Retinal pigment epithelial cell (primary cell): Measurements from ENCODE around the gene DDX3X.
"Not testable (repeated sequence)": the region's sequence is repeated elsewhere in the genome, so short reads cannot be mapped to it uniquely, and the experiment has no call there.

Source experiments
- DNase-seq: peaks from one replicate; pipeline ENCODE4 v3.0.0-alpha.2; 2010; ENCODE audit warnings: low read depth
- H3K4me3 ChIP-seq: 2 replicates; pipeline ENCODE4 v1.5.1; 2011; ENCODE audit warnings: mild to moderate bottlenecking, low read length, control low read depth, moderate library complexity
- TF ChIP-seq, protein P1 (sequence below): conservative IDR thresholded peaks from 2 replicates; pipeline ENCODE4 v1.5.1; 2011; ENCODE audit warnings: low read depth, low read length, control low read depth, inconsistent platforms

Gene DDX3X

DNA sequence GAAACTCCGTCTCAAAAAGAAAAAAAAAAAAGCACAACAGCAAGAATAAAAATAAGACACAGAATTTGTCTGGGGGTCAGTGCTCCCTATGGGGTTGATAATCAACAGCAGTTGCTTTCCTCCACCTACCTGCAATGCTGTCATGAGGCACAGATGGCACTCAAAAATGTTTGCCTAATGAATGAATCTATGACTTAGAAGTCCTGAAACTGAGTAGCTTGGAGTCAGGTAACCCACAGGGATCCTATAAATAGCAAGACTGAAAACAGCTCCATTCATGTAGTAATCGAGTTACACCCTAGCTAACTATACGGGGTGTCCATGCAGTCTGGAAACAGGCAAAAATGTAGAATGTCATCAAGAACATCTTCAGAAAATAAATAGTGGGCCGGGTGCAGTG, 19.8 kb upstream of the DDX3X start:
- no peak overlapping the region for H3K4me3 ChIP-seq
- DNase-seq: no peak
- TF ChIP-seq, protein P1, sequence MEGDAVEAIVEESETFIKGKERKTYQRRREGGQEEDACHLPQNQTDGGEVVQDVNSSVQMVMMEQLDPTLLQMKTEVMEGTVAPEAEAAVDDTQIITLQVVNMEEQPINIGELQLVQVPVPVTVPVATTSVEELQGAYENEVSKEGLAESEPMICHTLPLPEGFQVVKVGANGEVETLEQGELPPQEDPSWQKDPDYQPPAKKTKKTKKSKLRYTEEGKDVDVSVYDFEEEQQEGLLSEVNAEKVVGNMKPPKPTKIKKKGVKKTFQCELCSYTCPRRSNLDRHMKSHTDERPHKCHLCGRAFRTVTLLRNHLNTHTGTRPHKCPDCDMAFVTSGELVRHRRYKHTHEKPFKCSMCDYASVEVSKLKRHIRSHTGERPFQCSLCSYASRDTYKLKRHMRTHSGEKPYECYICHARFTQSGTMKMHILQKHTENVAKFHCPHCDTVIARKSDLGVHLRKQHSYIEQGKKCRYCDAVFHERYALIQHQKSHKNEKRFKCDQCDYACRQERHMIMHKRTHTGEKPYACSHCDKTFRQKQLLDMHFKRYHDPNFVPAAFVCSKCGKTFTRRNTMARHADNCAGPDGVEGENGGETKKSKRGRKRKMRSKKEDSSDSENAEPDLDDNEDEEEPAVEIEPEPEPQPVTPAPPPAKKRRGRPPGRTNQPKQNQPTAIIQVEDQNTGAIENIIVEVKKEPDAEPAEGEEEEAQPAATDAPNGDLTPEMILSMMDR: no peak

DNA sequence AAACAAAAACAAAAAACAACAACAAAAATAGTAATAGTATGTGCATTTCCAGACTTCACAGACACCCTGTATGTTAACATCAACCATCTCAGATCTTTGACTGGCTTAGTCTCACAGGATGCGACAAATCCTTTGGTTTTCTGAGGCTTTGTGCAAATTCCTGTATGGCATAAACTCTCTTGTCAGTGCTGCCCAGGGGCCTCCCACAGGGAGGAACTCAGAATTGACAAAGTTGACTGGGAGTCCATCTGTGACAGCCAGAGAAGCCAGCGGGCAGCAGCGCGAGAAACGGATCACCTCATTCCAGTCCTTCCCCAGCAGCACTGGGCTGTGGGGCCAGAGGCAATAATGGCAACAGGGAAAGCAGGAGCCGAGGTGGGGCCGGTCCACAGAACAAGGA, 19.1 kb upstream of the DDX3X start:
- TF ChIP-seq, protein P1: no peak
- DNase-seq: no peak
- H3K4me3 ChIP-seq: no peak overlapping the region

DNA sequence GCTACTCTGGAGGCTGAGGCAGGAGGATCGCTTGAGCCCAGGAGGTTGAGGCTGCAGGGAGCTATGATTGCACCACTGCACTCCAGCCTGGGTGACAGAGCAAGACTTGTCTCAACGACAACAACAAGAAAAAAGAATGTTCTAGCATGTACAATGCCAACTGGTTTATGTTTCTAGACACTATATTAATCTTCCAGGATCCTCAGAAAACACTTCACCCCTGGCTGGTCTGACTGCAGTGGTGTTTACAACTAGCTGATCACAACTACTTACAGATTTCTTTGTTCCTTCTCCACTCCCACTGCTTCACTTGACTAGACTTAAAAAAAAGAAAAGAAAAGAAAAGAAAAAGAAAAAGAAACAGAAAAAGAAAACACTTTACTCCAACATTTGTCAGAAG, 17.7 kb upstream of the DDX3X start:
- DNase-seq, H3K4me3 ChIP-seq: not testable (repeated sequence)

DNA sequence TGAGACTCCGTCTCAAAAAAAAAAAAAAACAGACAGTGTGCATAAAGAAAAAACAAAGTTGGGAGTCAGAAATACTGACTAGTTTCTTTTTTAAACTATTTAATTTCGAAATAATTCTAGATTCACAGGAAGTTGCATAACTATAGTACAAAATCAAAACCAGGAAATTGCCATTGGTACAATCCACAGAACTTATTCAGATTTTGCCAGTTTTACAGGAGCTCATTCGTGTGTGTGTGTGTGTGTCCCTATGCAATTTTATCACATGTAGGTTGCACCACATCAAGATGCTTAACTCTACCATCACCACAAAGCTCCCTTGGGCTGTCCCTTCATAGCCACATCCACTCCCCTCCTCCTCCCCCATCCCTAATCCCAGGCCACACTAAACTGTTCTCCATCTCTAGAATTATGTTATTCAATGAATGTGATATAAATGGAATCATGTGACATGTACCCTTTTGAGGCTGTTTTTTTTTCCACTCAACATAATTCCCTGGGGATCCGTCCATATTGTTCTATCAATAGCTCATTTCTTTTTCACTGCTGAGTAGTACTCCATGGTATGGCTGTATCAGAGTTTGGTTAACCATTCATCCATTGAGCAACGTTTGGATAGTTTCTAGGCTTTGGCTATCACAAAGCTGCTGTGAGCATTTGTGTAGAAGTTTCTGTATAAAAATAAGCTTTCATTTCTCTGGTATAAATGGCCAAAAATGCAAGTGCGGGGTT, 16.3 kb upstream of the DDX3X start:
- TF ChIP-seq, protein P1: no peak
- H3K4me3 ChIP-seq: no peak overlapping the region

DNA sequence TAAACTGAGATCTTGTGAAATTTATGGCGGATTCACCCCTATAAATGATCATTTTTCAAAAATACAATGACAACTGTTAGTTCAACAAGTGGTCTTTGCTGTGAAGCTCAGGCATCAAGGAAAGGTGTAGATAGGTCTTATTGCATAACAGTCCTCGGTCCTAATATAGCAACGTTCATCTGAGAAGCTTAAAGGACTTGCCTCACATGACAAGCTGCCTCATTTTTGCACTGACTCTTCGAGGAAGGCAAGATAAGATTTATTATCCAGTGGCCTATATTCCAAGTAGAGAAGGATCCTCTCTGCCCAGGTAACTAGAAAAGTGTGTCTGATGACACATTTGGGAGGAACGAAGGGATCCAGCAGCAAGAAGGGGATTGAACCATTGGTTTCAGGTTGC, 13.6 kb upstream of the DDX3X start:
- H3K4me3 ChIP-seq: no peak overlapping the region
- no peak for DNase-seq
- TF ChIP-seq, protein P1: no peak

More for the DNA sequence above, 16.3 kb upstream of the DDX3X start:
- no peak for DNase-seq

DNA sequence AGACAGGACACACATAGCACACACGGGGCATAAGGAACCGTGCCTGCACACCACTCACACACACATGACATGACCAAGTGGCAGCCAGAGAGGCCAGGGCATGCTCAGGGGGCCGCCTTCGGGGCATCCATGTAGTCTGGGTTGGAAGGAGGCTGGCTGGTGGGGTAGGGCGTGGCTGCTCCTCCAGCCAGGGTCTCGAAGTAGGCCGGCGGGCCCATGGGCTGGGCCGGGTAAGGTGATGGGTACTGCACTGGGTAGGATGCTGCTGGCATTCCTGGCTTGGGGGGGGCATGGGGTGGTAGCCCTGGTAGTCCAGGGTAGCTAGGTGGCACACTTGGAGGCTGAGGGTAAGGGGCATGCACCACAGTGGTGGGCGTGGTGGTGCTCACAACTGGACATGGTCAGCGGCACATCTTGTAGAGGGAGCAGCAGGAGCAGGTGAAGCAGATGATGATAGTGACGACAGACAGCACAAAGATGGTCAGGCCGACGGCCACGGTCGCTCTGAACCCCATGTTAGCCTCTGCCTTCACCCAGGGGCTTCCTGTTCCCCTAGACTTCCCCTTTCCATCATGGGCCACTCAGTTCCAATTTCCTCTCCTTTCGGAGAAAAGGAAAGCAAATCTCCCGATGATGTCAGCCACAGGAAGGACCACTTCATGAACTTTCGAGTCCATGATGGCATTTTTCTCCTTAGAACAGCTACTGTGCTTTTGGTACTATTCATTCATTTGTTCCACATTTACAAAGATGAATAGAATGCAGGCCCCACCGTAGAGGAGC, 10.9 kb upstream of the DDX3X start:
- no peak overlapping the region for H3K4me3 ChIP-seq
- TF ChIP-seq, protein P1: no peak
- DNase-seq: no peak

DNA sequence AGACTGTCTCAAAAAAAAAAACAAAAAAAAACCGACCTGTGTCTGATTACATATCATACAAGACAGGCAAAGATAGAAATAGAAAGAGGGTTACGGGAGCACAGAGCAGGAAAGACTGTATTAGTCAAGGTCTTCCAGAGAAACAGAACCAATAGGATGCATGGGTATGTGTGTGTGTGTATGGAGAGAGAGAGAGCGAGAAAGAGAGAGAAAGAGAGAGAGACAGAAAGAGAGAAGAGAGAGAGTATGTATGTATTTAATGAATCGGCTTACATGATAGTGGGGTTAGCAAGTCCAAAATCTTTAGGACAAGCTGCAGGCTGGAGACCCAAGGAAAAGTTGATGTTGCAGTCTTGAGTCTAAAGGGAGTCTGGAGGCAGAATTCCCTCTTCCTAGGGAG, 7.5 kb upstream of the DDX3X start:
- DNase-seq: no peak
- TF ChIP-seq, protein P1: no peak
- H3K4me3 ChIP-seq: no peak overlapping the region
